Endodermal cell (in vitro differentiated cells): Measurements from ENCODE around the gene MYL10. TPM values are rescaled to one million over a fixed set of nuclear protein-coding genes. Genes with fewer than 3 reads are reported as not detected.

Experiments
- DNase-seq: peaks from one replicate; pipeline ENCODE4 v3.0.0-alpha.2; 2017
- H3K27ac ChIP-seq: 2 replicates; pipeline ENCODE4 v1.5.1; 2013; ENCODE audit warnings: mild to moderate bottlenecking, low read depth, low read length, moderate library complexity
- H3K27me3 ChIP-seq: 2 replicates; pipeline ENCODE4 v1.6.1; 2013; ENCODE audit warnings: mild to moderate bottlenecking, low read length, moderate library complexity; ENCODE audit not compliant: insufficient read depth, control insufficient read depth, poor library complexity, severe bottlenecking
- H3K36me3 ChIP-seq: 2 replicates; pipeline ENCODE4 v1.7.0; 2013; ENCODE audit warnings: mild to moderate bottlenecking, low read length, moderate library complexity; ENCODE audit not compliant: control insufficient read depth, insufficient read depth
- H3K4me1 ChIP-seq: one replicate; pipeline ENCODE4 v1.7.0; 2013; ENCODE audit warnings: low read length; ENCODE audit not compliant: control insufficient read depth, insufficient read depth
- H3K4me3 ChIP-seq: 2 replicates; pipeline ENCODE4 v1.5.1; 2013; ENCODE audit warnings: mild to moderate bottlenecking, low read length, moderate library complexity
- H3K9ac ChIP-seq: 2 replicates; pipeline ENCODE4 v1.6.1; 2013; ENCODE audit warnings: mild to moderate bottlenecking, low read length, moderate library complexity; ENCODE audit not compliant: poor library complexity, severe bottlenecking; ENCODE audit errors: extremely low read depth
- H3K9me3 ChIP-seq: 2 replicates; pipeline ENCODE4 v1.6.1; 2013; ENCODE audit warnings: mild to moderate bottlenecking, low read length, moderate library complexity; ENCODE audit not compliant: control insufficient read depth
- H3K27ac Mint-ChIP-seq: 2 replicates; pipeline ENCODE4 v1.8.0; 2020; ENCODE audit warnings: mixed read lengths
- H3K27me3 Mint-ChIP-seq: 2 replicates; pipeline ENCODE4 v1.8.0; 2021; ENCODE audit warnings: mild to moderate bottlenecking, mixed read lengths; ENCODE audit not compliant: insufficient read depth
- H3K36me3 Mint-ChIP-seq: 2 replicates; pipeline ENCODE4 v1.8.0; 2020; ENCODE audit warnings: low read depth, mixed read lengths
- H3K4me1 Mint-ChIP-seq: 2 replicates; pipeline ENCODE4 v1.8.0; 2020; ENCODE audit warnings: mixed read lengths
- H3K4me3 Mint-ChIP-seq: 2 replicates; pipeline ENCODE4 v1.8.0; 2020; ENCODE audit warnings: mild to moderate bottlenecking, moderate library complexity, mixed read lengths
- H3K9me3 Mint-ChIP-seq: 2 replicates; pipeline ENCODE4 v1.8.0; 2020; ENCODE audit warnings: mild to moderate bottlenecking, mixed read lengths
- WGBS, 2 experiments: methylation state at CpG; one replicate each; pipeline versions ENCODE4 v1.1.5 to v1.1.7; 2013; ENCODE audit warnings: missing lambda C conversion rate in 2 of 2, mixed read lengths in 1 of 2; ENCODE audit not compliant: insufficient coverage in 1 of 2, insufficient read length in 1 of 2; 5-methylcytosine and 5-hydroxymethylcytosine counted together
- total RNA-seq, 2 donors: library from RNA; stranded (reverse); fragmentation: NEBNext Ultra II Directional in 1 of 2; extraction: Animal tissue kit (Norgen Biotek cat#: 25700) in 1 of 2; gene quantifications; 2 replicates in 1 of 2; 3 replicates in 1 of 2; pipeline ENCODE4 v1.2.1, GENCODE V29; 2021
- TF ChIP-seq, protein P1 (sequence below): fragments of 200-600 bp; sonication (generic); conservative IDR thresholded peaks from 2 replicates; pipeline ENCODE4 v1.5.0; 2021; ENCODE audit warnings: antibody characterized with exemption, mild to moderate bottlenecking

Gene MYL10
- total RNA-seq, 2 donors from 2014 or later, result not detected

DNA sequence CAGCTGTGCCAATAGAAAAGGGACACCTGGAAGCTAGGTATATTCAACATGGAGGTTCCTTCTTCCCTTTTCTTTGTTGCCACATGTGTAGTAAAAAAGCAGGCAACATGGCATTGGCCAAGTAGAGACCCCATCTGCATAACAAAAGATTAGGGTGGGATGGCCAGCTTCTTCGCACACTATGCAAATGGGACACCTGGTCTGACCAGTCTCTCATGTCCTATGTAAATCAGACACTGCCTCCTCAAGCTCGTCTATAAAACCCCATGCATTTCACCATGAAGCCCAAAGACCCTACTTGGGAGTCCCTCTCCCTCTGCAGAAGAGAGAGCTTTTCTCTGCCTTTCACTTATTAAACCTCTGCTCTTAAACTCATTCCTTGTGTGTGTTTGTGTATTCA is 53.9 kb downstream of the MYL10 start:
- H3K36me3 Mint-ChIP-seq, result peaks cover 5% of the 10 kb centered on the region
- peaks cover 11% of the 10 kb centered on the region for H3K4me1 Mint-ChIP-seq
- H3K4me3 Mint-ChIP-seq, result no peak overlapping the region
- H3K27ac ChIP-seq, result no peak overlapping the region
- no peak overlapping the region for H3K9ac ChIP-seq
- H3K27me3 Mint-ChIP-seq, result peaks cover 2% of the 10 kb centered on the region
- WGBS, 2 experiments, result 30 to 55% methylated on average over 2 of the region's 2 CpGs
- no peak overlapping the region for H3K27ac Mint-ChIP-seq
- TF ChIP-seq, protein P1, sequence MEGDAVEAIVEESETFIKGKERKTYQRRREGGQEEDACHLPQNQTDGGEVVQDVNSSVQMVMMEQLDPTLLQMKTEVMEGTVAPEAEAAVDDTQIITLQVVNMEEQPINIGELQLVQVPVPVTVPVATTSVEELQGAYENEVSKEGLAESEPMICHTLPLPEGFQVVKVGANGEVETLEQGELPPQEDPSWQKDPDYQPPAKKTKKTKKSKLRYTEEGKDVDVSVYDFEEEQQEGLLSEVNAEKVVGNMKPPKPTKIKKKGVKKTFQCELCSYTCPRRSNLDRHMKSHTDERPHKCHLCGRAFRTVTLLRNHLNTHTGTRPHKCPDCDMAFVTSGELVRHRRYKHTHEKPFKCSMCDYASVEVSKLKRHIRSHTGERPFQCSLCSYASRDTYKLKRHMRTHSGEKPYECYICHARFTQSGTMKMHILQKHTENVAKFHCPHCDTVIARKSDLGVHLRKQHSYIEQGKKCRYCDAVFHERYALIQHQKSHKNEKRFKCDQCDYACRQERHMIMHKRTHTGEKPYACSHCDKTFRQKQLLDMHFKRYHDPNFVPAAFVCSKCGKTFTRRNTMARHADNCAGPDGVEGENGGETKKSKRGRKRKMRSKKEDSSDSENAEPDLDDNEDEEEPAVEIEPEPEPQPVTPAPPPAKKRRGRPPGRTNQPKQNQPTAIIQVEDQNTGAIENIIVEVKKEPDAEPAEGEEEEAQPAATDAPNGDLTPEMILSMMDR, result no peak
- peaks cover 24% of the 10 kb centered on the region for H3K9me3 ChIP-seq
- no peak overlapping the region for H3K4me3 ChIP-seq
- H3K27me3 ChIP-seq, result no peaks in the 10 kb centered on the region
- peak; percentile 84 for DNase-seq
- H3K4me1 ChIP-seq, result no peaks in the 10 kb centered on the region
- peaks cover 43% of the 10 kb centered on the region for H3K9me3 Mint-ChIP-seq
- H3K36me3 ChIP-seq, result no peaks in the 10 kb centered on the region

DNA sequence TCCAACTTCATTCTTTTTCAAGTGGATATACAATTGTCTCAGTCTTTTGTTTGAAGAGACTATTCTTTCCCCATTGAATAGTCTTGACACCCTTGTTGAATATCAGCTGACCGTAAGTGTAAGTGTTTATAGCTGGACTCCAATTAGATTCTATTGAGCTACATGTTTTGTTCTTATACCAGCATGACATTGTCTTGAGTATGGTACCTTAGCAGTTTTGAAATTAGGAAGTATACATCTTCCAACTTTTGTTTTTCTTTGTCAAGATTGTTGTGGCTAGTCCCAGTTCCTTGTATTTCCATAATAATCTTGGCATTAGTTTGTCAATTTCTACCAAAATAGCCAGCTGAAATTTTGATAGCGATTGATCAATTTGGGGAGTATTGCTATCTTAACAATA is 56.9 kb downstream of the MYL10 start:
- Mint-ChIP-seq H3K36me3 (peaks cover 5% of the 10 kb centered on the region), H3K9me3 (peaks cover 52% of the 10 kb centered on the region), H3K27ac (no peak overlapping the region), H3K4me3 (no peak overlapping the region), H3K27me3 (peaks cover 2% of the 10 kb centered on the region), H3K4me1 (peaks cover 11% of the 10 kb centered on the region)
- Histone ChIP-seq H3K4me1 (no peaks in the 10 kb centered on the region), H3K9ac (no peak overlapping the region), H3K36me3 (no peaks in the 10 kb centered on the region), H3K4me3 (no peak overlapping the region), H3K27ac (no peak overlapping the region), H3K27me3 (no peaks in the 10 kb centered on the region), H3K9me3 (peaks cover 23% of the 10 kb centered on the region)
- TF ChIP-seq, protein P1, result no peak
- 95 to 100% methylated on average over 1 to 2 of the region's 2 CpGs for WGBS, 2 experiments
- DNase-seq, result no peak

DNA sequence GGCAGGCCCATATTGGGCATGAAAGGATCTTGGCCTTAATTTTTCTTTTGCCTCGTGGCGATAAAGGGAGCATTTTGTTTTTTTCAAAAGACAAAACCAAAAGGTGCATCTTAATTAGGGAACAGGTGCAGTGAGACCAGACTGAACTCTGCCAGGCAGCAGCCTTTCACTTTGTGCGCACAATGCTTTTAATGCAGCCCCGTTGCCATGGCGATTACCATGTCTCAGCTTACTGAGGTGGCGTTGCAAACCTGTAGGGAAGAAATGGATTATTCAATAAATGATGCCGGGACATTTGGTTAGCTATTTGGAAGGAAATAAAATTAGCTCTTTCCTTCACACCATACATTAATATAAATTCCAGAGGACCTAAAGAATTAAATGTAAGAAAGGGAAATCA is 61.9 kb downstream of the MYL10 start:
- Histone ChIP-seq H3K9me3 (no peaks in the 10 kb centered on the region), H3K4me3 (no peak overlapping the region), H3K27me3 (no peaks in the 10 kb centered on the region), H3K27ac (no peak overlapping the region), H3K4me1 (no peaks in the 10 kb centered on the region), H3K36me3 (no peaks in the 10 kb centered on the region), H3K9ac (no peak overlapping the region)
- Mint-ChIP-seq H3K27me3 (no peaks in the 10 kb centered on the region), H3K4me1 (no peaks in the 10 kb centered on the region), H3K9me3 (peaks cover 24% of the 10 kb centered on the region), H3K4me3 (no peak overlapping the region), H3K27ac (no peak overlapping the region), H3K36me3 (no peaks in the 10 kb centered on the region)
- WGBS, 2 experiments, result 94 to 98% methylated on average over 6 to 7 of the region's 7 CpGs
- DNase-seq, result peak; percentile 41
- TF ChIP-seq, protein P1, result no peak
